SKM-1 (cell line): Measurements from ENCODE around the gene BABAM2.
"Not testable (repeated sequence)": the region's sequence is repeated elsewhere in the genome, so short reads cannot be mapped to it uniquely, and the experiment has no call there.

ENCODE experiments used
- DNase-seq: peaks from one replicate; lab custom pipeline; 2025; ENCODE audit not compliant: unreplicated experiment; lab: John Stamatoyannopoulos, UW

BABAM2 gene

GRCh38 chr2:28322456-28322855 lies 431.9 kb downstream of the BABAM2 start:
- DNase-seq, result no peak

- DNase-seq, result no peak
Observed at GRCh38 chr2:28322981-28323396, 432.5 kb downstream of the BABAM2 start.

GRCh38 chr2:28325173-28325566 lies 434.6 kb downstream of the BABAM2 start:
- no peak for DNase-seq

GRCh38 chr2:28325567-28326468 lies 435.3 kb downstream of the BABAM2 start:
- no peak for DNase-seq

- no peak for DNase-seq
Observed at GRCh38 chr2:28326469-28326805, 435.9 kb downstream of the BABAM2 start.

- DNase-seq, result no peak
Observed at GRCh38 chr2:28326881-28327505, 436.5 kb downstream of the BABAM2 start.

- DNase-seq, result no peak
Observed at GRCh38 chr2:28327581-28327955, 437.0 kb downstream of the BABAM2 start.

GRCh38 chr2:28327956-28328922 lies 437.7 kb downstream of the BABAM2 start:
- DNase-seq, result no peak

GRCh38 chr2:28329184-28329583 lies 438.7 kb downstream of the BABAM2 start:
- DNase-seq, result no peak

- DNase-seq, result not testable (repeated sequence)
Observed at GRCh38 chr2:28330722-28331121, 440.2 kb downstream of the BABAM2 start.

GRCh38 chr2:28331797-28332196 lies 441.3 kb downstream of the BABAM2 start:
- not testable (repeated sequence) for DNase-seq

GRCh38 chr2:28332696-28333095 lies 442.2 kb downstream of the BABAM2 start:
- no peak for DNase-seq

- no peak for DNase-seq
Observed at GRCh38 chr2:28333606-28334526, 443.3 kb downstream of the BABAM2 start.

- DNase-seq, result no peak
Observed at GRCh38 chr2:28334527-28334894, 444.0 kb downstream of the BABAM2 start.

- DNase-seq, result not testable (repeated sequence)
Observed at GRCh38 chr2:28335265-28335664, 444.7 kb downstream of the BABAM2 start.

- no peak for DNase-seq
Observed at GRCh38 chr2:28335666-28336065, 445.1 kb downstream of the BABAM2 start.

- DNase-seq, result no peak
Observed at GRCh38 chr2:28336264-28336980, 445.9 kb downstream of the BABAM2 start.

GRCh38 chr2:28336982-28337627 lies 446.6 kb downstream of the BABAM2 start:
- DNase-seq, result no peak
